ENCODE measurements around the gene NCAN.

- TF ChIP-seq REST (IDR thresholded peaks at IDR 0.05) (no peak), TAF1 (conservative IDR thresholded peaks at IDR 0.05) (no peak), CTCF (IDR thresholded peaks at IDR 0.05; ENCODE audit: low read depth, low read length, missing input control) (no peak), YY1 (IDR thresholded peaks at IDR 0.05) (no peak), JUND (IDR thresholded peaks at IDR 0.05) (no peak), GABPA (IDR thresholded peaks at IDR 0.05 in 1 of 2, conservative IDR thresholded peaks at IDR 0.05 in 1 of 2) (no peak), ATF3 (IDR thresholded peaks at IDR 0.05) (no peak), NR2F2 (IDR thresholded peaks at IDR 0.05) (no peak), RXRA (IDR thresholded peaks at IDR 0.05) (no peak), FOXA2 (IDR thresholded peaks at IDR 0.05) (no peak), ZBTB33 (IDR thresholded peaks at IDR 0.05) (no peak), RAD21 (IDR thresholded peaks at IDR 0.05) (no peak), EGR1 (IDR thresholded peaks at IDR 0.05; ENCODE audit: low read depth in 2 of 2) (no peak)
Observed at GRCh38 chr19:19259741-19260140, 48.0 kb downstream of the NCAN start.

Data from liver (tissue), 3 donors.